Transverse colon (tissue), 4 donors: Measurements from ENCODE around the gene OPN1MW.

Experiments used
- CTCF ChIP-seq, 5 experiments: fragments of 200-600 bp in 3 of 5; fragments of 450-650 bp in 2 of 5; sonication (generic) in 3 of 5; IDR thresholded peaks; 1 replicate in 2 of 5; 2 replicates in 3 of 5; pipeline ENCODE4 v1.5.1; 2016 to 2017; ENCODE audit warnings: antibody characterized with exemption in 5 of 5, inconsistent platforms in 3 of 5, mild to moderate bottlenecking in 2 of 5, moderate library complexity in 1 of 5
- EP300 ChIP-seq: sonication (generic); formaldehyde crosslinking; IDR thresholded peaks from one replicate; pipeline ENCODE4 v1.6.1; 2017; ENCODE audit warnings: antibody characterized with exemption, low read depth
- POLR2A ChIP-seq: fragments of 450-650 bp; IDR thresholded peaks from one replicate; pipeline ENCODE4 v1.6.1; 2016; ENCODE audit warnings: antibody characterized with exemption, mild to moderate bottlenecking, moderate library complexity
- POLR2AphosphoS5 ChIP-seq, 3 donors: sonication (generic); formaldehyde crosslinking; IDR thresholded peaks; one replicate each; pipeline ENCODE4 v1.6.1; 2016; ENCODE audit warnings: antibody characterized with exemption in 3 of 3

- TF ChIP-seq EP300 (no peak), CTCF (IDR thresholded peaks at IDR 0.05) (no peak), POLR2AphosphoS5 (IDR thresholded peaks at IDR 0.05) (no peak), POLR2A (no peak)
These were observed 40.0 kb upstream of the OPN1MW start for GRCh38 chrX:154142386-154142785.
